ENCODE data around the gene GPR15.
"Not testable (repeated sequence)": the region's sequence is repeated elsewhere in the genome, so short reads cannot be mapped to it uniquely, and the experiment has no call there.

GPR15 gene

DNA sequence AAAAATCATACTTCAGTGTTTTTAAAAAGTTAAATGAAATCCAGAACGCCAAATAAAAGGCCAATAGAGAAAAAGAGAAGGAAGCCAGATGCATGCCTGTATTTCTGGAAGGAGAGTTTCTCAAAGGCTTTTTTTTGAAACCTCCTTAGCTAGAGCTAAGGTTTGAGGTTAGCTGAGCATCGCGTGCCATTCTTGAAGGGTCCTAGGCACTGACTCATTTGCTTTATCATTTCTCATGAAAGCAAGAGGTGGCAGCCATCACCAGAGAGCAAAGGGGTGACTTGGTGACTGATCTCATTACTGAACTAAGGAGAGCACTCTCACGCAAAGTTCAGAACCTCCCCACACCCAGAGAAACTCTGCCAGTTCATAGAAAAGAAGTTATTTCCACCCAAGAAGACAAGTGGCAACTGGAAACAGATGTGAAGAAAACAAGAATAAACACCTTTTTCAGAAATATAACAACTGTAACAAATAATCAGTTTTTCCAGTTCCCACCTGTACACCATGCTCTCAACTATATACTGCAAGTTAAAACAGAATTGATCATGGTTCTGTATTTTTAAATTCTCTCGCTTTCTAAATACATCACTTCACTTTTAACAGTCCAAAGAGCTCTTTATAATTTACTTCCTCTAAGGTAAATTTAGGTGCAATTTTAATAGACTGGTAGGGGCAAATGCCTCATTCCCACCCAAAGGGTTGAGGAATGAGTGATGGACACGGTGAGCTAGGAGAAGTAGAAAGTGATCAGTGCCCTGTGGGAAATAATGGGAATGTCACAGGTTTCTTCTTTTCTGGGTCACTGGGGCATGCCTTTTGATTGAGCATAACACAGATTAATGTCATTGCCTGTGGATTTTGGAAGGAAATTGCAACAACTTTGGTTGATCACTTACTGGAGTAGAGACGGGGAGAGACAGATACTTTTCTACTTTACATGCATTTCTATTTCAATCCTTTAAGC is 24.7 kb downstream of the GPR15 start:
- FAIRE-seq (no peak), DNase-seq (ENCODE audit: insufficient read length, low spot score) (no peak)

- DNase-seq (ENCODE audit: insufficient read length, low spot score) = no peak
- no peak for FAIRE-seq
Measured at GRCh38 chr3:98557324-98558010, 25.7 kb downstream of the GPR15 start.

GRCh38 chr3:98558100-98558827 is 26.5 kb downstream of the GPR15 start:
- no peak for DNase-seq (ENCODE audit: insufficient read length, low spot score)
- no peak for FAIRE-seq

DNA sequence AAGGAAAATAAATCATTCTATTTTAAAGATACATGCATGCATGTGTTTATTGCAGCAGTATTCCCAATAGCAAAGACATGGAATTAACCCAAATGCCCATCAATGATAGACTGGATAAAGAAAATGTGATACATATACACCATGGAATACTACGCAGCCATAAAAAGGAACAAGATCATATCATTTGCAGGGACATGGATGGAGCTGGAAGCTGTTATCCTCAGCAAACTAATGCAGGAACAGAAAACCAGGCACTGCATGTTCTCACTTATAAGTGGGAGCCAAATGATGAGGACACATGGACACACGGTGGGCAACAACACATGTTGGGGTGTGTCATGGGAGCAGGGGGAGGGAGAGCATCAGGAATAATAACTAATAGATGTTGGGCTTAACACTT is 28.0 kb downstream of the GPR15 start:
- not testable (repeated sequence) for DNase-seq (ENCODE audit: insufficient read length, low spot score); FAIRE-seq

- DNase-seq (ENCODE audit: insufficient read length, low spot score) (no peak), FAIRE-seq (no peak)
Measured at GRCh38 chr3:98560911-98561310, 29.1 kb downstream of the GPR15 start.

DNA sequence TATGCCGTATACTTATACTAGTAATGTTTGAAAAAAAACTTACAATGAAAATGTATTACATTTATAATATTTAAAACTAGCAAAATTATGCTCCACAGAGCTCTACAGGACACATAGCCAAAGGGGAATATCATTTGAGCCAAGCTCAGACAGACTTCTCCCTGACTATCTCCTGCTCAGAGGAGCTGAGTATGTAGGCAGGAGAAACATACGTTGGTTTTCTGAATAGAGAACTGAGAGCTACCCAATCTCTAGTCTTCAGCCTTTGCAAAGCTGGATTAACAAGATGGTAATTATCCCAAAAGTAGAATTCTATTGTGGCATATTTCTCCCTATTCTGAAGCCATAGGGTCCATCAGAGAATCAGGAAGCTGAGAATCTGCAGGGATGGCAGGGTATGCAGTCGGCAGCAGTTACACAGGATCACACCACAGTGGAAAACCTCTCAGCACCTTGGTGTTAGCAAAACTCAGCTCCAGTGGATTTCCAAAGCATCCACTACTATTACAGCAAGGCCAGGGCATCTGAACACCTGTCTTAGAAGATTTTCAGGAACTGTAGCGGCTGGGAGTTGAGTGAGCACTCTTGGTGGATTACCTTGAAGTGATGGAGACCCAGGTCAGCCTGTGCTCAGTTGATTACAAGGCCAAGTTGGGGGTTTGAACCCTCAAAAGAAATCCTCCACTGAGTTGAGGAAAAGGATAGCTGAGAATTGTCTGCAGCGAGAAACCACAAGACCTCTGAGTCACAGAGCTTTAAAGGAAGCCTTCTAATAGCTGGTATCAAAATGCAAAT is 30.1 kb downstream of the GPR15 start:
- DNase-seq (ENCODE audit: insufficient read length, low spot score) = no peak
- no peak for FAIRE-seq

DNA sequence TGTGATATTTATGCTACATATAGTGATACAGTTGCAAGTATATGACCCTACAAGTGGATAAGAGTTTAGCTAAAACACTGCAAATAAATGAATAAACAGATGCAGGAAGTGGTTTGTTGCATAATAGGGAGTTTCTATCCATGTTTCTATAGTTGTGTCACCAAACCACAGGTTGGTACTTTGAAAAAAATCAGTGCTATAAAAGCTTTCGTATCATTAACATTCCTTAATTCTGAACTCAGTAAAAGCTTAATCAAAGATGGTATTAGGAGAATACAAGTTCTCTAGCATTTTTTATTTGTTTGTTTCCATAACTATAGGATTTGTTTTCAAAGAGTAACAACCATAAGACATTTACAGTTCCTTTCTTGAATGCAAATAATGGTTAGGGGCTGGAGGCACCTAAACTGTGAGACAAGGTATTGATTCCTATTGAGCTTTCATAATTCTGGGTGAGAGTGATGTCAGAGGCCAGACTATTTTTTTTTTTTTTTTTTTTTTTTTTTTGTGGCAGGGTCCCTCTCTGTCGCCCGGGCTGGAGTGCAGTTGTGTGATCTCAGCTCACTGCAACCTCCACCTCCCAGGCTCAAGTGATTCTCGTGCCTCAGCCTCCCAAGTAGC is 32.0 kb downstream of the GPR15 start:
- DNase-seq (ENCODE audit: insufficient read length, low spot score) (peak; percentile 17), FAIRE-seq (no peak)

DNA sequence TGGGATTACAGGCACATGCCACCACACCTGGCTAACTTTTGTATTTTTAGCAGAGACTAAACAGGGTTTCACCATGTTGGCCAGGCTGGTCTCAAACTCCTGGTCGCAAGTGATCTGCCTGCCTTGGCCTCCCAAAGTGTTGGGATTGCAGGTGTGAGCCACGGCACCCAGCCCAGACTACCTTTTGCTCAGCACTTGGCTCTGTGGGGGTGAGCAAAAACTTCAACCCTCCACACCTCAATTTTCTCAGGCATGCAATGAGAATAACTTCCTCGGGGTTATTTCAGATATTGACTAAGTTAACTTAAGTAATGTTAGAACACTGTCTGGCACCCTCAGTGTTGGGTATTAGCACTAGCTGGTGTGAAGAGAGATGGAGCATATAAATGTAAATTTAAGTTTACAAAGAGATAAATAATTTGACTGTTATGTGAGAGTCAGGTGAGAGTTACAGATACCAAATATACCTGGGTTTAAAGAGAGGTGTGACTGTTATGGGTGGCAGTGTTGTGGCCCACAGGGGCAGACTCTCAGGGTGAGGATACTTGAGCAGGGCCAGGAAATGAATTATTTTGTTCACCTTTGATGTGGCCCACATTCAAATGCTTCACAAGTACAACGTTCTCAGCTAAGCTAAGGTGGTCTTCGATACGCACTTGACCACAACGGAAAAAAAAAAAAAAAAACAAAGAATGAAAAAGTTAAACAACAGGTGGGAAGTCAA is 32.7 kb downstream of the GPR15 start:
- no peak for FAIRE-seq
- no peak for DNase-seq (ENCODE audit: insufficient read length, low spot score)

DNA sequence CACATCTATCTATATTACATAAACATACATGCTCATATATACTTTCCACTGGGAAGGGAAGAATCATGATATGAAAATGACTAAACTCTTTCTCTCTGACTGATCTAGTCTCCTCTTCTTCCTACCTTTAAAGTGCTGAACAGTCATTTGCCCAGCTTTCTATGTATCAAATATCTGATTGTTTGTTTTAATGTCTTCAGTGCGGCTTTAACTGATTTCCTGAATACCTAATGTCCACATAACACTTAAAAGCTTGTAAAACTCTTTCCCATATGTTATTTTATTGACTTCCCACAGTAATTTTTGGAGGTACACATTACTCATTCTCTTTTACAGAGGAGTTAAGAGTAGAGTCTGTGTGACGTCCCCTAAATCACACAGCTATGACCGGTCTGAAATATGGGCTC is 33.5 kb downstream of the GPR15 start:
- no peak for FAIRE-seq

GRCh38 chr3:98565843-98566242 is 34.1 kb downstream of the GPR15 start:
- FAIRE-seq = no peak
- no peak for DNase-seq (ENCODE audit: insufficient read length, low spot score)

More for the DNA sequence above, 33.5 kb downstream of the GPR15 start:
- no peak for DNase-seq (ENCODE audit: insufficient read length, low spot score)

- DNase-seq (ENCODE audit: insufficient read length, low spot score) (no peak), FAIRE-seq (no peak)
Measured at GRCh38 chr3:98567666-98568270, 36.0 kb downstream of the GPR15 start.

- DNase-seq (ENCODE audit: insufficient read length, low spot score) (no peak), FAIRE-seq (no peak)
Measured at GRCh38 chr3:98568402-98568801, 36.6 kb downstream of the GPR15 start.

DNA sequence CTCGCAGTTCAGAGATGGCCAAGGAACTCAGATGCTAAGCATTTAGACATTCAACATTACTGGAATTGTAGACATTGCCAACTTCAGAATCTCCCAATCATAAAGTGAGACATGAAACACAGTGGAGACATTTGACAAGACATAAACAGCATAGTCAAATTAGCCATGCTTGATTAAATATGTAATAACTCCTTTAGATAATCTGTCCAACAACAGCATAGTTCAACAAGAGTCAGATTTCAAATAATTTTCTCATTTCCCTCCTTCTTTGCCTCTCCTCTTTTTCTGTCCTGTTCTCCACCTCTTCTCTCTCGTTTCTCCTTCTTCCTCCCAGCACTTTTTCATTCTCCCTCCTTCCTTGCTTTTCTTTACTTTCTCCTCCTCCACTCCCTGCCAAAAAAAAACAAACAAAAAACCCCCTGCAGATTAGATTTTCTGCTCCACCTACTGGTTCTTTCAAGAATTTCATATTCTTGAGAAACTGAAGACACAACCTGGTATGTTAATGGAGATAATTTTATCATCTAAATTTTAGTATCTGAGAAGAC is 41.5 kb downstream of the GPR15 start:
- DNase-seq (ENCODE audit: insufficient read length, low spot score) = peak; percentile 23
- no peak for FAIRE-seq

GRCh38 chr3:98574132-98574531 is 42.4 kb downstream of the GPR15 start:
- FAIRE-seq (no peak), DNase-seq (ENCODE audit: insufficient read length, low spot score) (no peak)

- FAIRE-seq (no peak), DNase-seq (ENCODE audit: insufficient read length, low spot score) (no peak)
Measured at GRCh38 chr3:98577178-98577895, 45.6 kb downstream of the GPR15 start.

GRCh38 chr3:98580401-98581386 is 48.9 kb downstream of the GPR15 start:
- FAIRE-seq (no peak), DNase-seq (ENCODE audit: insufficient read length, low spot score) (no peak)

- DNase-seq (ENCODE audit: insufficient read length, low spot score) (no peak), FAIRE-seq (no peak)
Measured at GRCh38 chr3:98581474-98581873, 49.7 kb downstream of the GPR15 start.

Data from HTR-8/SVneo (cell line).